GM20000 (cell line): ENCODE data around the gene PXN.
"Not testable (repeated sequence)": the region's sequence is repeated elsewhere in the genome, so short reads cannot be mapped to it uniquely, and the experiment has no call there.

Experiments
- DNase-seq: peaks from one replicate; pipeline ENCODE4 v3.0.0; 2012; ENCODE audit warnings: low spot score
- TF ChIP-seq, protein P1 (sequence below): IDR thresholded peaks from 2 replicates; pipeline ENCODE4 v1.5.1; 2012; ENCODE audit warnings: mild to moderate bottlenecking, control low read depth; ENCODE audit errors: extremely low read depth, missing control alignments

PXN gene

DNA sequence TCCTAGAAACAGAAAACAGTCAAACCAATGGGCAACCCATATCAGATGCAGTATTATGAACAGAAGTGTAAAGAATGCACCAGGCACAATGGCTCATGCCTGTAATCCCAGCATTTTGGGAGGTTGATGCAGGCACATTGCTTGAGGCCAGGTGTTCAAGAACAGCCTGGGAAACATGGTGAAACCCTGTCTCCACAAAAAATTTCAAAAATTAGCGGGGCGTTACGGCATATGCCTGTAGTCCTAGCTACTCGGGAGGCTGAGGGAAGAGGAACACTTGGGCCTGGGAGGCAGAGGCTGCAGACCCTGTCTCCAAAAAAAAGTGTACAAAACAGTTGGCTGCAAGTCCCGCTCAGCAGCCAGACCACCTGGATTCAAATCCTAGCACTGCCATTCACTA, 4.9 kb downstream of the PXN start:
- DNase-seq = no peak
- TF ChIP-seq, protein P1, sequence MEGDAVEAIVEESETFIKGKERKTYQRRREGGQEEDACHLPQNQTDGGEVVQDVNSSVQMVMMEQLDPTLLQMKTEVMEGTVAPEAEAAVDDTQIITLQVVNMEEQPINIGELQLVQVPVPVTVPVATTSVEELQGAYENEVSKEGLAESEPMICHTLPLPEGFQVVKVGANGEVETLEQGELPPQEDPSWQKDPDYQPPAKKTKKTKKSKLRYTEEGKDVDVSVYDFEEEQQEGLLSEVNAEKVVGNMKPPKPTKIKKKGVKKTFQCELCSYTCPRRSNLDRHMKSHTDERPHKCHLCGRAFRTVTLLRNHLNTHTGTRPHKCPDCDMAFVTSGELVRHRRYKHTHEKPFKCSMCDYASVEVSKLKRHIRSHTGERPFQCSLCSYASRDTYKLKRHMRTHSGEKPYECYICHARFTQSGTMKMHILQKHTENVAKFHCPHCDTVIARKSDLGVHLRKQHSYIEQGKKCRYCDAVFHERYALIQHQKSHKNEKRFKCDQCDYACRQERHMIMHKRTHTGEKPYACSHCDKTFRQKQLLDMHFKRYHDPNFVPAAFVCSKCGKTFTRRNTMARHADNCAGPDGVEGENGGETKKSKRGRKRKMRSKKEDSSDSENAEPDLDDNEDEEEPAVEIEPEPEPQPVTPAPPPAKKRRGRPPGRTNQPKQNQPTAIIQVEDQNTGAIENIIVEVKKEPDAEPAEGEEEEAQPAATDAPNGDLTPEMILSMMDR = no peak

DNA sequence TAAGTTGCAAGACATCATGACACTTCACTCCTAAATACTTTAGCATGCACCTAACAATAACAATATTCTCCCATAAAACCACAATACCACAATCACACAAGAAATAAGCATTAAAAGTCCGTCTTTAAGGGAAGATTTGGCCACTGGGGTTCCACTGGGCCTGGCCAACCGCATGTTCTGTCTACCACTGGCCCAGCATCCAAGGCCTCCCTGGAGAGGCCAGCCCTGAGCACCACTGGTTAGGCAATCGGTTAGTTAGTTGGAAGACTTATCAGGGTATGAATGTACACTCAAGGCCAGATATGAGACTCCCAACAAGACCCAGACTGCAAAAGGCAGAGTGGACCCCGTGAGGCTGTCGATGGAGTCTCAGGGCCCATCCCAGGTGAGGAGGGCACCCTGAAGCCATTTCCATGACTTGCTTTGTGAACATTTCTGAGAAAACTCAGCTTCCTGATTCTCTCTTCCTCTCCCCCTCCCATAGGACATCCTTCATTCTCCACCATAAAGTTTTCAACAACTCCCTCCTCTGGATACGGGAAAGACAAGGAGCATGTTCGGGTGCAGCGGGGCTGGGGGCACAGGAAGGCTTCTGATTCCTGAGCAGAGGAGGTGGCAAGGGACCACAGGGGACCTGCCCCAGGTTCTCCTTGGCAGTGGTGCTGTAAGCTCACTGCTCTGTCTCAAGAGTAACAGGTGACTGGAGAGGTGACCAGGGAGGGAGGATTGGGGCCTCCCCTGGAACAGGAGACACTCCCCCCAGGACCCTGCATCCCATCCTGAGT, 5.9 kb downstream of the PXN start:
- TF ChIP-seq, protein P1 = no peak
- no peak for DNase-seq

DNA sequence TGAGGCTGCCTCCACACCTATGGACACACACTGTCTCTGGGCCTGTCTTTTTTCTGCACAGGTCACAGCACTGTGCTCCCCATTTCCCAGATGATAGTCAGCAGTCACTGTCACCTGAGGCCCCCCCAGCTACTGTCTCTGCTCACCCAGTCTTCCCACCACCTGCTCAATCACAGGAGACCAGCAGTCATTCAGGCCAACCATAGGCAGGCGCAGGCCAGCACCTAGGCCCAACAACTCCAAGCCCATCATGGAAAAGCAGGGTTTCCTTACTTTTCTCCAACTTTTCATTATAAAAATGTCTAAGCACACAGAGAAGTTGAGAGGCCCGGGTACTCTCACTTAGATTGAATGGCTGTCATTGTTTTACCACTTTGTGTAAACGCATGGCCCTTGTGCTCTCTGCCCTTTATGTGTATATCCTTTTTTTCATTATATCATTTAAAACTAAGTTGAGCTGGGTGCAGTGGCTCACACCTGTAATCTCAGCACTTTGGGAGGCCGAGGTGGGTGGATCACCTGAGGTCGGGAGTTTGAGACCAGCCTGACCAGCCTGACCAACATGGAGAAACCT, 7.1 kb downstream of the PXN start:
- DNase-seq = no peak

DNA sequence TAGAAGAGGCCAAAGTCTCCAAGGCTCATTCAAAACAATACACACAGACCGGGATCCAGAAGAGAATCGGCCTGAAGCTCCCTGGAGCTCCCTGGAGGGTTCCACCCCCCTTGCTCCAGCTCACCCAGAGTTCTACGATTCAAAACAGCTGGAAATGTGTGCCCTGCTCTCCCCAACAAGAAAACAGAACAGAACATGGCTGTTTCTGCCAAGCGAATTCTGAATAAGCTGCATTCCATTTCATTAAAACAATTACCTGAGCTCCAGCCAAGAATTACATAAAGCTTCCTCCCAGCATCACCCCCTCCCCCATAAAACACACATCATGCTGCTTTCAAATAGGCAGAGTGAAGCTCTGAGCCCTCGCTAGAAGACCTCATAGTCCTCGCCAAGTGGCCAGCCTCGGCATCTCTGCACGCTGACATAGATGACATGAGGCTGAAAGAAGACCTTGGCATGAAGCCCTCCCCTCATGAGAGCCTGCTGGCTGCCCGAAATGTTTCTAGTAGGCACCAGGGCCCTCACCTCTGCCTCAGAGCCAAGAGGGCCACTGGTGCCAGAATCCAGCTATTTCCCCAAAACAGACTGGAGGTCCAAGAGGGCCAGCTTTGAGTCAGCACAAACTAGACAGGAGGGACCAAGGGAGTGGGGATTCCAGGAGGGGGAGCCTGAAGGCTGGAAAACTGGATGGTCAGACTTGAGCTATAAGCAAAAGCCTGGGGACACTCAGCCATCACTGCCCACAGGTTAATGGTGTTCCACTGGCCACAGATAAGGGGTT, 8.3 kb downstream of the PXN start:
- DNase-seq = no peak
- TF ChIP-seq, protein P1 = no peak

More for the DNA sequence above, 7.1 kb downstream of the PXN start:
- TF ChIP-seq, protein P1 = no peak

DNA sequence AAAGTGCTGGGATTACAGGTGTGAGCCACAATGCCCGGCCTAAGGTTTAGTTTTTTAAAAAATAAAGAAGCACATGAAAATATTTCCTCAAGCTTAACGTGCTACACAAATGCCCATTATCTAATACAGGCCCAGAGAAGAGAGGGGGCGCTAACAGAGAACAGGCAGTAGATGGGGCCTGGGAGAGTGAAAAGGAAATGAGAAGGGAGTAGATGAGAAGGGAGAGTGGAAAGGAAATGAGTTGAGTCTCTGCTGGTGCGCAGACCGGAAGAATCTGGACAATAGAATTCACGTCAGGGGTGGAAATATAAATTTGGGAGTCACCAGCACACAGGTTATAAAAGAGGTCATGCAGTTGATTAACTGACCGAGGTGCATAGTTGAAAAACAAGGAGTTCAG, 10.7 kb downstream of the PXN start:
- TF ChIP-seq, protein P1 = no peak
- no peak for DNase-seq

DNA sequence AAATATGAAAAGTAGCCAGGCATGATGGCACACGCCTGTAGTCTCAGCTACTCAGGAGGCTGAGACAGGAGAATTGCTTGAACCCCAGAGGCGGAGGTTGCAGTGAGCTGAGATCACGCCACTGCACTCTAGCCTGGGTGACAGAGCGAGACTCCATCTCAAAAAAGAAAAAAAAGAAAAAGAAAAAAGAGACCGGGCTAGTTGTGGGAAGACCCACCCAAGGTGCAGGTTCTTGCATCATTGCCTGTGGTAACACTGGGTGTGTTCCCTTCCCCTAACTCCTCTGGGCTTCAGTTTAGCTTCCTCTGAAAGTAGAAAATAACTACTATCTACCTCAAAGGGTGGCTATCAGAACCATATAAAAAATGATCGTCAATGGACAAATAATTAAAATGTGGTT, 12.2 kb downstream of the PXN start:
- not testable (repeated sequence) for DNase-seq

DNA sequence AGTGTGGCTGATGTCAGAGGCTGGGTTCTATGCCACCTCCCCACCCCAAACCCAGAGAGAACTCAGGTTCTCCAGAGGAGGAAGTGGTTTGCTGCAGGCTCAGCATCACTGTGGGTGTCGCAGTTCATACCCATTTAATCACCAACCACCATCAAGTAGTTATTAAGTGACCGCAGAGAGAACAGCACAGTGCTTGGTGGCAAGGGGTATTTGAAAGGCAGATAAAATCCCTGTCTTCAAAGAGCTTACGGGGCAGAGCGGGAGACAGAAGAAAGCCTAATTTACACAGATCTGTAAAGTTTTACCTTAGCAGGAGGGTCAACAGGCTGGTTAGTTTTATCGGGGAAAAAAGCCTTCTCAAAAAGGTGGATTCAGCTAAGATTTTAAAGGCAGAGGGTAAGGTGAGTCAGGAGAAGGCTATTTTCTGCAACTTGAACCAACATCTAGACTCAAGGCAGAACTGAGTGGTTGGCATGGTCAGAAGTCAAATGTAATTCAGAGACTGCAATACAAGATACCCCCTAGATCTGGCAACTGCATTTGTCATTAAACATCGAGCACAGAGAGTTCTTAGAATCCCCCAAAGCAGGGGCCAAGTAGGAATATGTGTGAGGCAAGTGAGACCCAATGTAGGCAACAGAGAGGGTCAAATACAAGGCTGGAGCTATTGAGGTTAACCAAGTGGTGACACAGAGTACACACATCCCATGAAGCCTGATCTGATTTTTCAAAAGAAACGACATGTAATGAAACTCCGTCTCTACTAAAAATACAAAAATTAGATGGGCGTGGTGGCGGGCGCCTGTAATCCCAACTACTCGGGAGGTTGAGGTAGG, 13.2 kb downstream of the PXN start:
- DNase-seq = no peak

DNA sequence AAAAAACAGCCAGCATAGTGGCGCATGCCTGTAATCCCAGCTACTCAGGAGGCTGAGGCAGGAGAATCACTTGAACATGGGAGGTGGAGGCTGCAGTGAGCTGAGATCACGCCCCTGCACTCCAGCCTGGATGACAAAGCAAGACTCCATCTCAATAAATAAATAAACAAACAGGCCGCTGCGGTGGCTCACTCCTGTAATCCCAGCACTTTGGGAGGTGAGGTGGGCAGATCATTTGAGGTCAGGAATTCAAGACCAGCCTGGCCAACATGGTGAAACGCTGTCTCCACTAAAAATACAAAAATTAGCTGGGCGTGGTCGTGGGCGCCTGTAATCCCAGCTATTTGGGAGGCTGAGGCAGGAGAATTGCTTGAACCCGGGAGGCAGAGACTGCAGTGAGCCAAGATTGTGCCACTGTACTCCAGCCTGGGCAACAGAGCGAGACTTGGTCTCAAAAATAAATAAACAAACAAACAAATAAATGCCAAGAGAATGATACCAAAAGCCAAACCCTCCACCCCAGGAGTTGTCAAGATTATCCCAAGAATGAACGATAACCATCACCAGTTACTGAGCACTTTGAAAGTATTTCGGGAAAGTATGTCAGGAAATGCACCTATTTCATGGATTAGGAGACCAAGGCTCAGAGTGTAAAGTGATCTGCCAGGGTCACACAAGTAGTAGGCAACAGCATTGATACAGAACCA, 14.0 kb downstream of the PXN start:
- not testable (repeated sequence) for DNase-seq

More for the DNA sequence above, 13.2 kb downstream of the PXN start:
- TF ChIP-seq, protein P1 = no peak
